Osteoblast (primary cell): Measurements from ENCODE around the gene POU2F1. TPM values are rescaled to one million over a fixed set of nuclear protein-coding genes. Genes with fewer than 3 reads are reported as not detected.

Experiments used
- DNase-seq: peaks from one replicate; pipeline ENCODE4 v3.0.0; 2011; ENCODE audit warnings: low spot score, mixed read lengths; ENCODE audit not compliant: insufficient read length; ENCODE audit errors: missing footprints
- H2AFZ ChIP-seq: 2 replicates; pipeline ENCODE4 v1.6.0; 2011; ENCODE audit warnings: mild to moderate bottlenecking, low read length
- H3K27ac ChIP-seq: 2 replicates; pipeline ENCODE4 v1.5.1; 2011; ENCODE audit warnings: mild to moderate bottlenecking, low read depth, low read length, moderate library complexity
- H3K27me3 ChIP-seq: 2 replicates; pipeline ENCODE4 v1.6.0; 2012; ENCODE audit warnings: mild to moderate bottlenecking, control low read depth, inconsistent platforms, low read length, moderate library complexity; ENCODE audit not compliant: insufficient read depth
- H3K36me3 ChIP-seq: 2 replicates; pipeline ENCODE4 v1.5.1; 2011; ENCODE audit warnings: mild to moderate bottlenecking, low read length, control low read depth, moderate library complexity; ENCODE audit not compliant: insufficient read depth
- H3K4me1 ChIP-seq: 2 replicates; pipeline ENCODE4 v1.5.1; 2011; ENCODE audit warnings: mild to moderate bottlenecking, low read length, control low read depth, moderate library complexity; ENCODE audit not compliant: insufficient read depth
- H3K4me2 ChIP-seq: 2 replicates; pipeline ENCODE4 v1.6.0; 2011; ENCODE audit warnings: mild to moderate bottlenecking, low read length; ENCODE audit not compliant: insufficient read depth
- H3K4me3 ChIP-seq: fragments of 200-600 bp; sonication (generic); 3 replicates; pipeline ENCODE4 v1.5.1; 2012; ENCODE audit warnings: mild to moderate bottlenecking, low read length, inconsistent platforms; ENCODE audit not compliant: insufficient read depth
- H3K79me2 ChIP-seq: 2 replicates; pipeline ENCODE4 v1.6.0; 2012; ENCODE audit warnings: mild to moderate bottlenecking, low read length, control low read depth, inconsistent platforms; ENCODE audit not compliant: insufficient read depth
- H3K9me3 ChIP-seq: 2 replicates; pipeline ENCODE4 v1.5.1; 2011; ENCODE audit warnings: low read depth, low read length, control low read depth
- H4K20me1 ChIP-seq: 2 replicates; pipeline ENCODE4 v1.6.0; 2012; ENCODE audit warnings: mild to moderate bottlenecking, low read length, control low read depth; ENCODE audit not compliant: insufficient read depth
- total RNA-seq: library from RNA; depleted of rRNA; stranded (reverse); fragments of >200 nt; gene quantifications from 2 replicates; pipeline ENCODE4 v1.2.3, GENCODE V29; 2012
- TF ChIP-seq, protein P1 (sequence below): IDR thresholded peaks from 2 replicates; pipeline ENCODE4 v1.5.1; 2011; ENCODE audit warnings: mild to moderate bottlenecking, low read depth, low read length, moderate library complexity; ENCODE audit errors: extremely low read depth

POU2F1 gene
- total RNA-seq, 1 donor: 11.6 TPM

DNA sequence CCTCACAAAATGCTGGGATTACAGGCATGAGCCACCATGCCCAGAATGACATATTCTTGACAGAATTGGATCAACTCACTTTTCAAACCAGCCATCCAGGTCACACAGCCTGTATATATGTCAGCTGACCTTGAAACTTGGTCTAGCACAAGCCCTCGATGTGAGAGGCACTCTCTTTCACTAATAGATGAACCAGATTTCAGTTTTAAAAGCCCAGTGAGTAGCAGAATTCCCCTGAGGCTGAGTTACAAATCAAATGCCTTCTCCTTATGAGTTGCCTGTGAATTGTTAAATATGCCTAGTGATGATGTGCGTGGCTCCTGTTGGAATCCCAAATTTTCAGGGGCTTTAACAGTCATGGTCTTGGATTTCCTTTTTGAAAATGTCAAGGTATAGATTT is 208.9 kb downstream of the POU2F1 start:
- Histone ChIP-seq H3K4me3 (no peak overlapping the region), H2AFZ (no peak overlapping the region), H3K9me3 (no peaks in the 10 kb centered on the region), H3K27me3 (no peaks in the 10 kb centered on the region), H3K36me3 (no peaks in the 10 kb centered on the region), H3K27ac (no peak overlapping the region), H3K4me1 (no peaks in the 10 kb centered on the region), H3K79me2 (no peaks in the 10 kb centered on the region), H4K20me1 (no peaks in the 10 kb centered on the region), H3K4me2 (no peak overlapping the region)
- peak; percentile 66 for DNase-seq
- TF ChIP-seq, protein P1, sequence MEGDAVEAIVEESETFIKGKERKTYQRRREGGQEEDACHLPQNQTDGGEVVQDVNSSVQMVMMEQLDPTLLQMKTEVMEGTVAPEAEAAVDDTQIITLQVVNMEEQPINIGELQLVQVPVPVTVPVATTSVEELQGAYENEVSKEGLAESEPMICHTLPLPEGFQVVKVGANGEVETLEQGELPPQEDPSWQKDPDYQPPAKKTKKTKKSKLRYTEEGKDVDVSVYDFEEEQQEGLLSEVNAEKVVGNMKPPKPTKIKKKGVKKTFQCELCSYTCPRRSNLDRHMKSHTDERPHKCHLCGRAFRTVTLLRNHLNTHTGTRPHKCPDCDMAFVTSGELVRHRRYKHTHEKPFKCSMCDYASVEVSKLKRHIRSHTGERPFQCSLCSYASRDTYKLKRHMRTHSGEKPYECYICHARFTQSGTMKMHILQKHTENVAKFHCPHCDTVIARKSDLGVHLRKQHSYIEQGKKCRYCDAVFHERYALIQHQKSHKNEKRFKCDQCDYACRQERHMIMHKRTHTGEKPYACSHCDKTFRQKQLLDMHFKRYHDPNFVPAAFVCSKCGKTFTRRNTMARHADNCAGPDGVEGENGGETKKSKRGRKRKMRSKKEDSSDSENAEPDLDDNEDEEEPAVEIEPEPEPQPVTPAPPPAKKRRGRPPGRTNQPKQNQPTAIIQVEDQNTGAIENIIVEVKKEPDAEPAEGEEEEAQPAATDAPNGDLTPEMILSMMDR: no peak

DNA sequence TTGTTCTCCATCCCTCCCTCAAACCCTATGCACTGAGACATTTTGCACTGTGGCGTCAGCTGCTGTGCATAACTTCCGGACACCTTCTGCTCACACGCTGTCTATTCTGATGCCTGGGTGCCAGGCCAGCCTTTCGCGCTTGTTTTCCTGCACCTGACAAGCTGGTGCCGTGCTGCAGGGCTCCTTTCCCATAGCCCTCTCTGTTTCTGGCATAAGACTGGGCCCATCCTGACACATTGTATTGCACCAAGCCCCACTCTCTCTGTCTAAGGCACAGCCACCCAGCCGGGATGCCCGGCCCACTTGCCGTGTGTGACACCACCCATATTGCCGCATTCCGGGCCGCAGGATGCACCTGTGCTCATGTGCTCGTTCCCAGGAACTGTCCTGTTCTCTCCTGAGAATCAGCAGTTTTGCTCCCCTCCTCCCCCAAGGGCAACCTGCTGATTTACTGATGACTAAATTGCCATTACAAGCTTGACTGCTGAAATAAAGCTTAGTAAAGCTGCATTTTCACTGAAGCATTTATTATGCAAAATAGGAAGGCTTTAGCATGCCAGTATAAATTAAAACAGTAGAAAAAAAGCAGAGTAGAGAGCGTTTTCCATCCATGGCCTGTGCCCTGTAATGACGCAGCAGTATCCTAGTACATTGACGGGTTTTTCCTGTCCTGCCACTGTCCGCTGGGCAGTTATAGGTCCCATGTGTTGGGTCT is 209.6 kb downstream of the POU2F1 start:
- Histone ChIP-seq H2AFZ (no peak overlapping the region), H3K4me1 (no peaks in the 10 kb centered on the region), H3K4me2 (no peak overlapping the region), H4K20me1 (no peaks in the 10 kb centered on the region), H3K9me3 (no peaks in the 10 kb centered on the region), H3K27ac (no peak overlapping the region), H3K27me3 (no peaks in the 10 kb centered on the region), H3K4me3 (no peak overlapping the region), H3K79me2 (no peaks in the 10 kb centered on the region), H3K36me3 (no peaks in the 10 kb centered on the region)
- DNase-seq: peak; percentile 65
- TF ChIP-seq, protein P1: no peak

DNA sequence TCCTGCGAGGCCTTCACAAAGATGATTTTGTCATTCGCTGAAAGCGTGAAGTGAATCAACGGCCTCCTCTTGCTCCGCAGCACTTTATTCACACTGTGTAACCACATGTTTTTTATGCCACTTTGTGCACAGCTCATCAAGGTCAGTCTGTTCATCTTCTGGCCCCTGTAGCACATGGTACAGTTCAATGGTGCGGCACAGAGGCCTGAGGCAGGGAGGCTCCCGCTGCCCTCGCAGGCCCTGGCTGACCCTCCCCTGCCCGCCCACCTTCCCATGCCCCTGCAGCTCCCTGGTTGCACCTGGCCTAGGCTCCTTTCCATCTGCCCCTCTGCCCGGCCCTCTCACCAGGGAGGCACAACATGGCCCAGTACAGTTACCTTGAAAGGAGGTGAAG is 210.2 kb downstream of the POU2F1 start:
- H3K9me3 ChIP-seq: no peaks in the 10 kb centered on the region
- TF ChIP-seq, protein P1: no peak
- peak; percentile 35 for DNase-seq
- no peak overlapping the region for H3K4me2 ChIP-seq
- no peaks in the 10 kb centered on the region for H3K4me1 ChIP-seq
- H3K27ac ChIP-seq: no peak overlapping the region
- H3K27me3 ChIP-seq: no peaks in the 10 kb centered on the region
- H2AFZ ChIP-seq: no peak overlapping the region
- H3K36me3 ChIP-seq: no peaks in the 10 kb centered on the region
- no peak overlapping the region for H3K4me3 ChIP-seq
- H3K79me2 ChIP-seq: no peaks in the 10 kb centered on the region
- H4K20me1 ChIP-seq: no peaks in the 10 kb centered on the region

DNA sequence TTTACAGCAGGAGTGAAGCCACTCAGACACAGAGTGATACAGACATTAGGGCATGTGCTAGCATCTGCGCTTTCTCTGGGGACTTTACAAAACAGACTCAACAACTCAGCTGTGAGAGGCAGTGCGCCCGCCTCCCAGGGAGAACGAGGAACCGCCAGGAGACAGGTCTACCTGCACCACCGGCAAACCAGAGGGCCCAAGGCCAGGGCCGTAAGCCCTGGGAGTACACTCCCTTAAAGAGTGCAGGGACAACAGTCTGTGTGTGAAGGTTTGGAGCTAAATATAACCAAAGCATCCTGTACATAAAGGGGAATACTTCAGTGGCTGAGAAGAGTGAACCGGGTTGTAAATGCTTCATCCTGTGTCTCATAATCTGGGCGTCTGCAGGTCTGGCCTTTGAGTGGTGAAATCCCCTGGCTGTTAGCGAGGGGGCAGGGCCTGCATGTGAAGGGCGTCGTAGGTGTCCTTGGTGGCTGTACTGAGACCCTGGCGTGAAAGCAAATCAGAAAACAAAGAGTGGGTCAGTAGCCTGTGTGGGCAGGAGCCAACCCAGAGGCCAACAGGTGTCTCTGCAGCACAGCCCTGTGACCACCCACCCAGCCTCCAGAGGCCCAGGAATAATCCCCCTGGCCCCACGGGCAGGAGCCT is 210.7 kb downstream of the POU2F1 start:
- peak; percentile 14 for DNase-seq
- H3K79me2 ChIP-seq: no peaks in the 10 kb centered on the region
- H2AFZ ChIP-seq: no peak overlapping the region
- no peaks in the 10 kb centered on the region for H3K27me3 ChIP-seq
- no peaks in the 10 kb centered on the region for H3K9me3 ChIP-seq
- TF ChIP-seq, protein P1: no peak
- no peaks in the 10 kb centered on the region for H4K20me1 ChIP-seq
- no peaks in the 10 kb centered on the region for H3K36me3 ChIP-seq
- H3K27ac ChIP-seq: no peak overlapping the region
- H3K4me3 ChIP-seq: no peak overlapping the region
- no peaks in the 10 kb centered on the region for H3K4me1 ChIP-seq
- no peak overlapping the region for H3K4me2 ChIP-seq
